ENCODE measurements around the gene MRGPRG.

Gene MRGPRG

GRCh38 chr11:3232956-3233355 is 14.3 kb upstream of the MRGPRG start:
- 94 to 97% methylated on average over 21 of the region's 21 CpGs for WGBS, 2 experiments
- no peaks in the 10 kb centered on the region for H3K27me3 ChIP-seq (ENCODE audit: control insufficient read depth, insufficient read depth, low read length, poor library complexity, severe bottlenecking)
- H3K27ac ChIP-seq (ENCODE audit: insufficient read depth, low read depth, low read length, poor library complexity, severe bottlenecking), result no peak overlapping the region
- H3K9me3 ChIP-seq (ENCODE audit: control insufficient read depth, low read length), result no peaks in the 10 kb centered on the region
- no peaks in the 10 kb centered on the region for H3K36me3 ChIP-seq (ENCODE audit: control insufficient read depth, insufficient read depth, low read length)
- no peaks in the 10 kb centered on the region for H3K4me1 ChIP-seq (ENCODE audit: control insufficient read depth, insufficient read depth, low read length)
- no peak overlapping the region for H3K4me3 ChIP-seq (ENCODE audit: insufficient read depth, low read depth, low read length)

GRCh38 chr11:3231851-3232744 is 13.5 kb upstream of the MRGPRG start, which contains the start of gene MRGPRE:
MRGPRE (minus strand) TSS chr11:3232417; CDS start chr11:3228799, 3,618 bp downstream.
- Histone ChIP-seq H3K36me3 (ENCODE audit: control insufficient read depth, insufficient read depth, low read length) (no peaks in the 10 kb centered on the region), H3K27me3 (ENCODE audit: control insufficient read depth, insufficient read depth, low read length, poor library complexity, severe bottlenecking) (no peaks in the 10 kb centered on the region), H3K27ac (ENCODE audit: insufficient read depth, low read depth, low read length, poor library complexity, severe bottlenecking) (no peak within 1 kb of the TSS), H3K4me3 (ENCODE audit: insufficient read depth, low read depth, low read length) (no peak within 1 kb of the TSS), H3K4me1 (ENCODE audit: control insufficient read depth, insufficient read depth, low read length) (no peaks in the 10 kb centered on the region), H3K9me3 (ENCODE audit: control insufficient read depth, low read length) (no peaks in the 10 kb centered on the region)
- WGBS, 2 experiments, result 87 to 90% methylated on average over 39 of the region's 39 CpGs

- Histone ChIP-seq H3K4me1 (ENCODE audit: control insufficient read depth, insufficient read depth, low read length) (no peaks in the 10 kb centered on the region), H3K4me3 (ENCODE audit: insufficient read depth, low read depth, low read length) (no peak overlapping the region), H3K27me3 (ENCODE audit: control insufficient read depth, insufficient read depth, low read length, poor library complexity, severe bottlenecking) (no peaks in the 10 kb centered on the region), H3K36me3 (ENCODE audit: control insufficient read depth, insufficient read depth, low read length) (no peaks in the 10 kb centered on the region), H3K9me3 (ENCODE audit: control insufficient read depth, low read length) (no peaks in the 10 kb centered on the region), H3K27ac (ENCODE audit: insufficient read depth, low read depth, low read length, poor library complexity, severe bottlenecking) (no peak overlapping the region)
- WGBS, 2 experiments, result 70 to 84% methylated on average over 6 of the region's 6 CpGs
Observed at GRCh38 chr11:3231550-3231850, 12.9 kb upstream of the MRGPRG start.

GRCh38 chr11:3230636-3231549 is 12.3 kb upstream of the MRGPRG start:
- H3K4me1 ChIP-seq (ENCODE audit: control insufficient read depth, insufficient read depth, low read length), result no peaks in the 10 kb centered on the region
- no peaks in the 10 kb centered on the region for H3K36me3 ChIP-seq (ENCODE audit: control insufficient read depth, insufficient read depth, low read length)
- H3K27ac ChIP-seq (ENCODE audit: insufficient read depth, low read depth, low read length, poor library complexity, severe bottlenecking), result no peak overlapping the region
- H3K9me3 ChIP-seq (ENCODE audit: control insufficient read depth, low read length), result no peaks in the 10 kb centered on the region
- no peak overlapping the region for H3K4me3 ChIP-seq (ENCODE audit: insufficient read depth, low read depth, low read length)
- no peaks in the 10 kb centered on the region for H3K27me3 ChIP-seq (ENCODE audit: control insufficient read depth, insufficient read depth, low read length, poor library complexity, severe bottlenecking)
- 91 to 93% methylated on average over 12 of the region's 12 CpGs for WGBS, 2 experiments

- no peak overlapping the region for H3K4me3 ChIP-seq (ENCODE audit: insufficient read depth, low read depth, low read length)
- WGBS, 2 experiments, result 92 to 95% methylated on average over 21 of the region's 21 CpGs
- H3K27me3 ChIP-seq (ENCODE audit: control insufficient read depth, insufficient read depth, low read length, poor library complexity, severe bottlenecking), result no peaks in the 10 kb centered on the region
- no peaks in the 10 kb centered on the region for H3K4me1 ChIP-seq (ENCODE audit: control insufficient read depth, insufficient read depth, low read length)
- no peaks in the 10 kb centered on the region for H3K9me3 ChIP-seq (ENCODE audit: control insufficient read depth, low read length)
- no peak overlapping the region for H3K27ac ChIP-seq (ENCODE audit: insufficient read depth, low read depth, low read length, poor library complexity, severe bottlenecking)
- H3K36me3 ChIP-seq (ENCODE audit: control insufficient read depth, insufficient read depth, low read length), result no peaks in the 10 kb centered on the region
Observed at GRCh38 chr11:3229673-3230630, 11.3 kb upstream of the MRGPRG start.

GRCh38 chr11:3228445-3228829 is 9.8 kb upstream of the MRGPRG start:
- peaks cover 5% of the 10 kb centered on the region for H3K4me1 ChIP-seq (ENCODE audit: control insufficient read depth, insufficient read depth, low read length)
- no peaks in the 10 kb centered on the region for H3K36me3 ChIP-seq (ENCODE audit: control insufficient read depth, insufficient read depth, low read length)
- H3K4me3 ChIP-seq (ENCODE audit: insufficient read depth, low read depth, low read length), result no peak overlapping the region
- no peaks in the 10 kb centered on the region for H3K9me3 ChIP-seq (ENCODE audit: control insufficient read depth, low read length)
- 93 to 94% methylated on average over 23 of the region's 23 CpGs for WGBS, 2 experiments
- H3K27ac ChIP-seq (ENCODE audit: insufficient read depth, low read depth, low read length, poor library complexity, severe bottlenecking), result no peak overlapping the region
- no peaks in the 10 kb centered on the region for H3K27me3 ChIP-seq (ENCODE audit: control insufficient read depth, insufficient read depth, low read length, poor library complexity, severe bottlenecking)

- Histone ChIP-seq H3K27me3 (ENCODE audit: control insufficient read depth, insufficient read depth, low read length, poor library complexity, severe bottlenecking) (no peaks in the 10 kb centered on the region), H3K9me3 (ENCODE audit: control insufficient read depth, low read length) (no peaks in the 10 kb centered on the region), H3K27ac (ENCODE audit: insufficient read depth, low read depth, low read length, poor library complexity, severe bottlenecking) (no peak overlapping the region), H3K4me1 (ENCODE audit: control insufficient read depth, insufficient read depth, low read length) (peaks cover 9% of the 10 kb centered on the region), H3K36me3 (ENCODE audit: control insufficient read depth, insufficient read depth, low read length) (no peaks in the 10 kb centered on the region), H3K4me3 (ENCODE audit: insufficient read depth, low read depth, low read length) (no peak overlapping the region)
- 90% methylated on average over 46 of the region's 46 CpGs for WGBS, 2 experiments
Observed at GRCh38 chr11:3227568-3228444, 9.2 kb upstream of the MRGPRG start.

- H3K4me3 ChIP-seq (ENCODE audit: insufficient read depth, low read depth, low read length), result no peak overlapping the region
- no peaks in the 10 kb centered on the region for H3K36me3 ChIP-seq (ENCODE audit: control insufficient read depth, insufficient read depth, low read length)
- H3K4me1 ChIP-seq (ENCODE audit: control insufficient read depth, insufficient read depth, low read length), result peaks cover 10% of the 10 kb centered on the region
- 89 to 91% methylated on average over 18 of the region's 18 CpGs for WGBS, 2 experiments
- no peak overlapping the region for H3K27ac ChIP-seq (ENCODE audit: insufficient read depth, low read depth, low read length, poor library complexity, severe bottlenecking)
- no peaks in the 10 kb centered on the region for H3K27me3 ChIP-seq (ENCODE audit: control insufficient read depth, insufficient read depth, low read length, poor library complexity, severe bottlenecking)
- no peaks in the 10 kb centered on the region for H3K9me3 ChIP-seq (ENCODE audit: control insufficient read depth, low read length)
Observed at GRCh38 chr11:3226846-3227567, 8.4 kb upstream of the MRGPRG start.
